H1 (cell line): ENCODE results near the gene CCDC7. TPM values are rescaled to one million over a fixed set of nuclear protein-coding genes. Genes with fewer than 3 reads are reported as not detected.

ENCODE experiments used
- CHD2 ChIP-seq: IDR thresholded peaks from 2 replicates; pipeline ENCODE4 v1.6.1; 2012; ENCODE audit warnings: low read length, improper control_type of control experiment
- CHD7 ChIP-seq: fragments of 300-600 bp; sonication (generic); IDR thresholded peaks from 2 replicates; pipeline ENCODE4 v1.7.1; 2012; ENCODE audit warnings: low read length, moderate library complexity, mild to moderate bottlenecking, inconsistent platforms; ENCODE audit not compliant: insufficient replicate concordance
- EP300 ChIP-seq, 2 experiments: IDR thresholded peaks; 1 replicate in 1 of 2; 2 replicates in 1 of 2; pipeline ENCODE4 v1.6.1; 2011 to 2012; ENCODE audit warnings: low read depth in 2 of 2, low read length in 2 of 2, mild to moderate bottlenecking in 2 of 2, borderline replicate concordance in 1 of 2, inconsistent platforms in 1 of 2, moderate library complexity in 1 of 2
- KDM4A ChIP-seq: IDR thresholded peaks from one replicate; pipeline ENCODE4 v1.7.1; 2012; ENCODE audit warnings: low read depth, mild to moderate bottlenecking, moderate library complexity, low read length, inconsistent platforms; ENCODE audit not compliant: severe bottlenecking
- POLR2A ChIP-seq, 2 experiments: IDR thresholded peaks; 1 replicate in 1 of 2; 2 replicates in 1 of 2; pipeline ENCODE4 v1.6.1; 2011; ENCODE audit warnings: low read depth in 2 of 2, low read length in 2 of 2, mild to moderate bottlenecking in 2 of 2; ENCODE audit errors: control extremely low read depth in 1 of 2
- RAD21 ChIP-seq, 2 experiments: IDR thresholded peaks in 1 of 2; conservative IDR thresholded peaks in 1 of 2; 2 replicates each; pipeline ENCODE4 v1.6.1; 2011; ENCODE audit warnings: low read depth in 2 of 2, low read length in 2 of 2, improper control_type of control experiment in 1 of 2, inconsistent platforms in 1 of 2, mild to moderate bottlenecking in 1 of 2, moderate library complexity in 1 of 2
- SP2 ChIP-seq: IDR thresholded peaks from 2 replicates; pipeline ENCODE4 v1.6.1; 2012; ENCODE audit warnings: mild to moderate bottlenecking, low read length, inconsistent platforms
- TAF1 ChIP-seq: IDR thresholded peaks from 2 replicates; pipeline ENCODE4 v1.6.1; 2011; ENCODE audit warnings: mild to moderate bottlenecking, low read depth, low read length
- polyA plus RNA-seq, 7 experiments: library from polyadenylated mRNA; depleted of rRNA in 3 of 7; stranded (reverse) in 5 of 7; unstranded in 2 of 7; fragments of >200 nt in 5 of 7; fragments of 200-250 nt in 2 of 7; gene quantifications; 1 replicate in 5 of 7; 2 replicates in 1 of 7; 4 replicates in 1 of 7; pipeline versions ENCODE4 v1.2.1 to v1.2.3, GENCODE V29; 2011 to 2013; ENCODE audit warnings: missing spikeins in 2 of 7, mixed read lengths in 2 of 7
- total RNA-seq: library from RNA; stranded (reverse); fragmentation: NEBNext Ultra II Directional; extraction: Animal tissue kit (Norgen Biotek cat#: 25700); gene quantifications from 2 replicates; pipeline ENCODE4 v1.2.1, GENCODE V29; 2021
- TF ChIP-seq, protein P1 (sequence below): IDR thresholded peaks from 2 replicates; pipeline ENCODE4 v1.6.1; 2012; ENCODE audit warnings: inconsistent platforms
- TF ChIP-seq, protein P2 (sequence below): IDR thresholded peaks from 2 replicates; pipeline ENCODE4 v1.6.1; 2011; ENCODE audit warnings: low read depth, mild to moderate bottlenecking, low read length; ENCODE audit not compliant: insufficient read depth

The CCDC7 gene
- total and polyA plus RNA-seq, 2 of the 8 experiments (the other 6 are each of a cell fraction or from before 2014, with no cell fraction given): 0.18 to 0.74 TPM

- TF ChIP-seq CHD7 (no peak), POLR2A (IDR thresholded peaks at IDR 0.05; ENCODE audit: control extremely low read depth in 1 of 2, low read depth in 2 of 2, low read length in 2 of 2) (no peak), TAF1 (no peak), SP2 (no peak), KDM4A (no peak), EP300 (IDR thresholded peaks at IDR 0.05; ENCODE audit: borderline replicate concordance in 1 of 2, low read depth in 2 of 2, low read length in 2 of 2) (no peak), CHD2 (no peak), RAD21 (IDR thresholded peaks at IDR 0.05 in 1 of 2, conservative IDR thresholded peaks at IDR 0.05 in 1 of 2; ENCODE audit: low read depth in 2 of 2, low read length in 2 of 2) (no peak)
- TF ChIP-seq, protein P1, sequence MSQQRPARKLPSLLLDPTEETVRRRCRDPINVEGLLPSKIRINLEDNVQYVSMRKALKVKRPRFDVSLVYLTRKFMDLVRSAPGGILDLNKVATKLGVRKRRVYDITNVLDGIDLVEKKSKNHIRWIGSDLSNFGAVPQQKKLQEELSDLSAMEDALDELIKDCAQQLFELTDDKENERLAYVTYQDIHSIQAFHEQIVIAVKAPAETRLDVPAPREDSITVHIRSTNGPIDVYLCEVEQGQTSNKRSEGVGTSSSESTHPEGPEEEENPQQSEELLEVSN: no peak
- TF ChIP-seq, protein P2, sequence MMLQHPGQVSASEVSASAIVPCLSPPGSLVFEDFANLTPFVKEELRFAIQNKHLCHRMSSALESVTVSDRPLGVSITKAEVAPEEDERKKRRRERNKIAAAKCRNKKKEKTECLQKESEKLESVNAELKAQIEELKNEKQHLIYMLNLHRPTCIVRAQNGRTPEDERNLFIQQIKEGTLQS: no peak
Measured at GRCh38 chr10:32882076-32882475, 436.1 kb downstream of the CCDC7 start (continued).
